HG02885 (cell line): Measurements from ENCODE around the gene ADORA3.

Experiments
- ATAC-seq: cut with Tn5 transposase; IDR thresholded peaks from one replicate; pipeline ENCODE4 v1.9.1; 2021; ENCODE audit warnings: mild to moderate bottlenecking; ENCODE audit not compliant: unreplicated experiment, poor library complexity

Gene ADORA3

GRCh38 chr1:111450185-111450584 is 53.2 kb downstream of the ADORA3 start:
- ATAC-seq, result no peak

- ATAC-seq, result no peak
These were observed 53.8 kb downstream of the ADORA3 start for GRCh38 chr1:111449703-111450017.
